Measurements from ENCODE around the gene LTK. TPM values are rescaled to one million over a fixed set of nuclear protein-coding genes. Genes with fewer than 3 reads are reported as not detected.
A peak's percentile ranks its signal among the peaks of the same experiment; 100 is the strongest.

Gene LTK
- total and polyA plus RNA-seq, 12 donors: 0.12 to 2.3 (median 0.66) TPM

DNA sequence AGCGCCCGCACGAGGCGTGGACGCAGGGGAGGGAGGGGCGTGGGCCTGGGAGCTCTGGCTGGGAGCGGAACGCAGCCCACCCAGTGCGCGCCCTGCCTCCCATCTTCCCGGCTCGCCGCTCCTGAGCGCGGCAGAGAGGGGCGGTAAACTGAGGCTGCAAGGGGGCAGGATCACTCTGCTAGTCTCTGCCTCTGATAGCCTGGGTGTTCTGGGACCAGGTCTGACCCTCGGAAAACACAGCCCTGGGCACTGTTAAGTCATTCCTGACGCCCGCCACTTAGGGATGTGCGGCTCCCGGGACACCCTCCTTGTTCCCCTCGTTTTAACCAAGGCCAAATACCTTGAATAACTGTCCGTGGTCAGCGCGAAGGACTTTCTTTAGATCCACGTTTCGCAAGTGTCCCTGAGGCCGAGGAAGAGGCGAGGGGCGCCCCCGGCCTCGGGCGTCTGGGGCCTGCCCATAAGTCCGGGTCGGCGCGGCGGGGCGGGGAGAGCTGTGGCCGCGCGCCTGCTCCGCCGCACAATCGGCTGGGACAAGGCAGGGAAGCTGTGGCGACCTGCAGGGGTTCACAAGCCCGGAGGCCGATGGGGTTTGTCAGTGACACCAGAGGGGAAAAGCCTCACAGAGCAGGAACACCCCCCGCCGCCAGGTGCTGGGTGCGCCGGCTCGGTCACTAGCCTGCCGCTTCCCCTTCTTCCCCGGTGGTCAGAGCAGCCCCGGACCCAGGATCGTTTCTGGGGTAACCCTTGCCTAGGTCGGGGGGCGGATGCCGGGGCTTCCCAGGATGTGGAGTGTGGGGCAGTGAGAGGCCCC, 18.5 kb downstream of the LTK start:
- no peaks in the 10 kb centered on the region for H3K36me3 ChIP-seq (replicated peaks in 1 of 2)
- H3K27ac ChIP-seq: no peak overlapping the region
- intact Hi-C loops (cut with DNase I): no loop called here
- peak overlapping the region in 2 of 4 donors; percentile 27 to 84 for H3K4me3 ChIP-seq
- no peak for DNase-seq
- H3K9me3 ChIP-seq (replicated peaks in 1 of 3): no peaks in the 10 kb centered on the region
- no peaks in the 10 kb centered on the region for H3K27me3 ChIP-seq
- peaks cover 18 to 31% of the 10 kb centered on the region in 2 donors for H3K4me1 ChIP-seq (replicated peaks in 1 of 2)
- no peak for TF ChIP-seq POLR2A (IDR thresholded peaks at IDR 0.05)
- TF ChIP-seq, protein P1, sequence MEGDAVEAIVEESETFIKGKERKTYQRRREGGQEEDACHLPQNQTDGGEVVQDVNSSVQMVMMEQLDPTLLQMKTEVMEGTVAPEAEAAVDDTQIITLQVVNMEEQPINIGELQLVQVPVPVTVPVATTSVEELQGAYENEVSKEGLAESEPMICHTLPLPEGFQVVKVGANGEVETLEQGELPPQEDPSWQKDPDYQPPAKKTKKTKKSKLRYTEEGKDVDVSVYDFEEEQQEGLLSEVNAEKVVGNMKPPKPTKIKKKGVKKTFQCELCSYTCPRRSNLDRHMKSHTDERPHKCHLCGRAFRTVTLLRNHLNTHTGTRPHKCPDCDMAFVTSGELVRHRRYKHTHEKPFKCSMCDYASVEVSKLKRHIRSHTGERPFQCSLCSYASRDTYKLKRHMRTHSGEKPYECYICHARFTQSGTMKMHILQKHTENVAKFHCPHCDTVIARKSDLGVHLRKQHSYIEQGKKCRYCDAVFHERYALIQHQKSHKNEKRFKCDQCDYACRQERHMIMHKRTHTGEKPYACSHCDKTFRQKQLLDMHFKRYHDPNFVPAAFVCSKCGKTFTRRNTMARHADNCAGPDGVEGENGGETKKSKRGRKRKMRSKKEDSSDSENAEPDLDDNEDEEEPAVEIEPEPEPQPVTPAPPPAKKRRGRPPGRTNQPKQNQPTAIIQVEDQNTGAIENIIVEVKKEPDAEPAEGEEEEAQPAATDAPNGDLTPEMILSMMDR (IDR thresholded peaks at IDR 0.05): no peak
- 31 to 67% (median 52%) methylated on average over 22 to 60 of the region's 60 CpGs for WGBS, 4 donors

DNA sequence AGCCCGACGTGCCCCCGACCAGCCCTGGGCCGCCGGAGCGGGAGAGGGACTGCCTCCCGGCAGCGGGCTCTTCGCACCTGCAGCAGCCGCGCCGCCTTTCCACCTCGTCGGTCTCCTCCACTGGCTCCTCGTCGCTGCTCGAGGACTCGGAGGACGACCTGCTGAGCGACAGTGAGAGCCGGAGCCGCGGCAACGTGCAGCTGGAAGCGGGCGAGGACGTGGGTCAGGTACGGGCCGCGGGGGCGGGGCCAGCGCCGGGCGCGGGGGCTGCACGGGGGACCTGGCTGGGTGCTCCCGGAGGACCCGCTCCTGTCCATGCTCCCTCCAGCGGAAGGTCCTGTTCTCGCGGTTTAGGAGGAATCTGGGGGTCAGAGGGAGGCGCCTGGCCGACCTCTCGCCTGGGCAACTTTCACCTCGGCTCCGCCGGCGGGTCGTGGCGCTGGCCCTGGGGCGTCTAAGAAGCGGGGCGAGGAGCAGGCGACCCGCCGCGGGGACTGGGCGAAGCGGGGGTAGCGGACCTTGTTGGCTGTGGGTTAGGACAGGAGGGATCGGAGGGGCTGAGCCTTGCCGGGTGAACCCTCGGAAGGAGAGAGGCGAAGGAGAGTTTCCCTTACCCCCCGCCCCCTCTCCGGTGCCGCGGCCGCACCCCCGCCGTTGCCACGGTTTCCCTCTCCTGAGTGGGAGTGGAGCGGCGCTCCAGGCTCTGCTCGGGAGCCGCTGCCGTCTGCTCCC, 19.3 kb downstream of the LTK start:
- Histone ChIP-seq H3K4me3 (peak overlapping the region in 2 of 4 donors; percentile 27 to 84), H3K27me3 (no peaks in the 10 kb centered on the region), H3K36me3 (replicated peaks in 1 of 2) (no peaks in the 10 kb centered on the region), H3K9me3 (replicated peaks in 1 of 3) (no peaks in the 10 kb centered on the region), H3K4me1 (replicated peaks in 1 of 2) (peaks cover 18 to 31% of the 10 kb centered on the region in 2 donors), H3K27ac (peak overlapping the region in 1 of 5 donors; percentile 91)
- TF ChIP-seq POLR2A (IDR thresholded peaks at IDR 0.05): no peak
- TF ChIP-seq, protein P1 (IDR thresholded peaks at IDR 0.05): no peak
- WGBS, 4 donors: 0 to 8% (median 3%) methylated on average over 2 to 77 of the region's 77 CpGs
- intact Hi-C loops (cut with DNase I): no loop called here
- peak; percentile 39 to 58 (median 44) for DNase-seq

DNA sequence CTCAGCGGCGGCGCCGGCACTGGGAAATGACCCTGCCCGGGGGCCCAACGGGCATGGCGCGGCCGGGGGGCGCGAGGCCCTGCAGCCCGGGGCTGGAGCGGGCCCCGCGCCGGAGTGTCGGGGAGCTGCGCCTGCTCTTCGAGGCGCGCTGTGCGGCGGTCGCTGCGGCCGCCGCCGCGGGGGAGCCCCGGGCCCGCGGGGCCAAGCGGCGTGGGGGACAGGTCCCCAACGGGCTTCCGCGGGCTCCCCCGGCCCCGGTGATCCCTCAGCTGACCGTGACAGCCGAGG, 19.8 kb downstream of the LTK start:
- intact Hi-C loops (cut with DNase I): no loop called here
- peak overlapping the region in 1 of 5 donors; percentile 91 for H3K27ac ChIP-seq
- 0 to 1% (median 0%) methylated on average over 3 to 41 of the region's 41 CpGs; no CpG with 5 or more reads in 1 of the 4 donors for WGBS, 4 donors

More for the DNA sequence above, 19.8 kb downstream of the LTK start:
- no peaks in the 10 kb centered on the region for H3K27me3 ChIP-seq
- peak overlapping the region in 2 of 4 donors; percentile 27 to 84 for H3K4me3 ChIP-seq
- TF ChIP-seq POLR2A (IDR thresholded peaks at IDR 0.05): no peak
- TF ChIP-seq, protein P1 (IDR thresholded peaks at IDR 0.05): no peak
- DNase-seq: no peak
- H3K36me3 ChIP-seq (replicated peaks in 1 of 2): no peaks in the 10 kb centered on the region
- H3K4me1 ChIP-seq (replicated peaks in 1 of 2): peaks cover 18 to 31% of the 10 kb centered on the region in 2 donors
- no peaks in the 10 kb centered on the region for H3K9me3 ChIP-seq (replicated peaks in 1 of 3)

Measured in adrenal gland (tissue), 12 donors.